HFFc6 (cell line): ENCODE data around the gene IL6ST. TPM values are rescaled to one million over a fixed set of nuclear protein-coding genes. Genes with fewer than 3 reads are reported as not detected.

Source experiments
- DNase-seq: peaks from one replicate; pipeline ENCODE4 v3.0.0-alpha.2; 2018
- H3K27ac Mint-ChIP-seq: 2 replicates; pipeline ENCODE4 v1.8.0; 2020; ENCODE audit warnings: mild to moderate bottlenecking, mixed read lengths
- H3K27me3 Mint-ChIP-seq: 2 replicates; pipeline ENCODE4 v1.8.0; 2021; ENCODE audit warnings: mild to moderate bottlenecking, moderate library complexity, mixed read lengths; ENCODE audit not compliant: insufficient read depth
- H3K36me3 Mint-ChIP-seq: 2 replicates; pipeline ENCODE4 v1.8.0; 2021; ENCODE audit warnings: low read depth, mixed read lengths
- H3K4me1 Mint-ChIP-seq: 2 replicates; pipeline ENCODE4 v1.8.0; 2020; ENCODE audit warnings: low read depth, mixed read lengths
- H3K4me3 Mint-ChIP-seq: 2 replicates; pipeline ENCODE4 v1.8.0; 2020; ENCODE audit warnings: mild to moderate bottlenecking, moderate library complexity, mixed read lengths
- H3K9me3 Mint-ChIP-seq: 2 replicates; pipeline ENCODE4 v1.8.0; 2020; ENCODE audit warnings: mild to moderate bottlenecking, mixed read lengths
- total RNA-seq, 6 experiments: library from RNA; stranded (reverse); fragmentation: NEBNext Ultra II Directional; extraction: Animal tissue kit (Norgen Biotek cat#: 25700); gene quantifications; 2 replicates in 1 of 6; 3 replicates in 5 of 6; pipeline ENCODE4 v1.2.3, GENCODE V29; 2021
- TF ChIP-seq, protein P1 (sequence below): fragments of 200-600 bp; sonication (generic); IDR thresholded peaks from 2 replicates; pipeline ENCODE4 v1.5.0; 2021; ENCODE audit warnings: antibody characterized with exemption, mild to moderate bottlenecking

Gene IL6ST
- total RNA-seq, 6 experiments from 2014 or later: 187 to 265 (median 216) TPM

GRCh38 chr5:55925181-55925580 is 69.6 kb downstream of the IL6ST start:
- TF ChIP-seq, protein P1, sequence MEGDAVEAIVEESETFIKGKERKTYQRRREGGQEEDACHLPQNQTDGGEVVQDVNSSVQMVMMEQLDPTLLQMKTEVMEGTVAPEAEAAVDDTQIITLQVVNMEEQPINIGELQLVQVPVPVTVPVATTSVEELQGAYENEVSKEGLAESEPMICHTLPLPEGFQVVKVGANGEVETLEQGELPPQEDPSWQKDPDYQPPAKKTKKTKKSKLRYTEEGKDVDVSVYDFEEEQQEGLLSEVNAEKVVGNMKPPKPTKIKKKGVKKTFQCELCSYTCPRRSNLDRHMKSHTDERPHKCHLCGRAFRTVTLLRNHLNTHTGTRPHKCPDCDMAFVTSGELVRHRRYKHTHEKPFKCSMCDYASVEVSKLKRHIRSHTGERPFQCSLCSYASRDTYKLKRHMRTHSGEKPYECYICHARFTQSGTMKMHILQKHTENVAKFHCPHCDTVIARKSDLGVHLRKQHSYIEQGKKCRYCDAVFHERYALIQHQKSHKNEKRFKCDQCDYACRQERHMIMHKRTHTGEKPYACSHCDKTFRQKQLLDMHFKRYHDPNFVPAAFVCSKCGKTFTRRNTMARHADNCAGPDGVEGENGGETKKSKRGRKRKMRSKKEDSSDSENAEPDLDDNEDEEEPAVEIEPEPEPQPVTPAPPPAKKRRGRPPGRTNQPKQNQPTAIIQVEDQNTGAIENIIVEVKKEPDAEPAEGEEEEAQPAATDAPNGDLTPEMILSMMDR: no peak
- H3K36me3 Mint-ChIP-seq: no peaks in the 10 kb centered on the region
- no peak overlapping the region for H3K27ac Mint-ChIP-seq
- peaks cover 13% of the 10 kb centered on the region; the same call in 1 of the 2 replicates for H3K27me3 Mint-ChIP-seq
- no peaks in the 10 kb centered on the region for H3K9me3 Mint-ChIP-seq
- DNase-seq: no peak
- H3K4me3 Mint-ChIP-seq: no peak overlapping the region
- H3K4me1 Mint-ChIP-seq: peaks cover 8% of the 10 kb centered on the region

DNA sequence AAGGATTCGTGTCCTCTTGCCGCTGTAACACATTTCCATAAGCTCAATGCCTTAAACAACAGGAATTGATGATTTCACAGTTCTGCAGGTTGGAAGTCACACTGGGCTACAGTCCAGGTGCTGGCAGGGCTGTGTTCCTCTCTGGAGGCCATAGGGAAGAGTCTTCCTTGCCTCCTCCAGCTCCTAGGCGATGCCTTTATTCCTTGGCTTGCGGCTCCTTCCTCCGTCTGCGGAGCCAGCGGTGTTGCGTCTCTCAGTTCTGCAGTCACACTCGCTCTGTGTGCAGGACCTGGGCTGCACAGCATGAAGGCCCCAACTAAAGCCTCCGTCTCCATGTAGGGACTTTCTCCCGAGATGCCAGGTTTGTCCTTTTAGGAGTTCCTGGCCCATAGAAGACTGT is 70.0 kb downstream of the IL6ST start:
- H3K4me1 Mint-ChIP-seq: peaks cover 8% of the 10 kb centered on the region
- no peak overlapping the region for H3K4me3 Mint-ChIP-seq
- DNase-seq: no peak
- TF ChIP-seq, protein P1: no peak
- peaks cover 13% of the 10 kb centered on the region; the same call in 1 of the 2 replicates for H3K27me3 Mint-ChIP-seq
- no peak overlapping the region for H3K27ac Mint-ChIP-seq
- no peaks in the 10 kb centered on the region for H3K36me3 Mint-ChIP-seq
- H3K9me3 Mint-ChIP-seq: no peaks in the 10 kb centered on the region

GRCh38 chr5:55923865-55924500 is 70.8 kb downstream of the IL6ST start:
- H3K4me1 Mint-ChIP-seq: peaks cover 8% of the 10 kb centered on the region
- TF ChIP-seq, protein P1: no peak
- H3K27me3 Mint-ChIP-seq: peaks cover 14% of the 10 kb centered on the region
- DNase-seq: no peak
- H3K27ac Mint-ChIP-seq: no peak overlapping the region
- H3K36me3 Mint-ChIP-seq: no peaks in the 10 kb centered on the region
- no peak overlapping the region for H3K4me3 Mint-ChIP-seq
- no peaks in the 10 kb centered on the region for H3K9me3 Mint-ChIP-seq

GRCh38 chr5:55923177-55923771 is 71.5 kb downstream of the IL6ST start:
- TF ChIP-seq, protein P1: no peak
- Mint-ChIP-seq H3K27ac (no peak overlapping the region), H3K4me3 (peak overlapping the region; percentile 52; the same call in 1 of the 2 replicates), H3K27me3 (peaks cover 14% of the 10 kb centered on the region), H3K4me1 (peaks cover 8% of the 10 kb centered on the region), H3K9me3 (no peaks in the 10 kb centered on the region), H3K36me3 (no peaks in the 10 kb centered on the region)
- no peak for DNase-seq

GRCh38 chr5:55921617-55922016 is 73.1 kb downstream of the IL6ST start:
- Mint-ChIP-seq H3K27ac (no peak overlapping the region), H3K4me3 (no peak overlapping the region), H3K36me3 (no peaks in the 10 kb centered on the region), H3K27me3 (peaks cover 14% of the 10 kb centered on the region), H3K4me1 (peaks cover 8% of the 10 kb centered on the region), H3K9me3 (no peaks in the 10 kb centered on the region)
- DNase-seq: no peak
- TF ChIP-seq, protein P1: no peak
